HG03045 (cell line): Measurements from ENCODE around the gene ZNF761.
"Not testable (repeated sequence)": the region's sequence is repeated elsewhere in the genome, so short reads cannot be mapped to it uniquely, and the experiment has no call there.

Source experiments
- ATAC-seq: cut with Tn5 transposase; IDR thresholded peaks from one replicate; pipeline ENCODE4 v1.9.1; 2021; ENCODE audit warnings: mild to moderate bottlenecking, moderate library complexity; ENCODE audit not compliant: unreplicated experiment

Gene ZNF761

DNA sequence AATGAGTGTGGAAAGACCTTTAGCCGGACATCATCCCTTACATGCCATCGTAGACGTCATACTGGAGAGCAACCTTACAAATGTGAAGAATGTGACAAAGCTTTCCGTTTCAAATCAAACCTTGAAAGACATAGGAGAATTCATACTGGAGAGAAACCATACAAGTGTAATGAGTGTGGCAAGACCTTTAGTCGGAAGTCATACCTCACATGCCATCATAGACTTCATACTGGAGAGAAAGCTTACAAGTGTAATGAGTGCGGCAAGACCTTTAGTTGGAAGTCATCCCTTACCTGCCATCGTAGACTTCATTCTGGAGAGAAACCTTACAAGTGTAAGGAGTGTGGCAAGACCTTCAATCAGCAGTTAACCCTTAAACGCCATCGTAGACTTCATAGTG is 24.0 kb downstream of the ZNF761 start:
- no peak for ATAC-seq

GRCh38 chr19:53460131-53460721 is 28.4 kb downstream of the ZNF761 start:
- not testable (repeated sequence) for ATAC-seq

DNA sequence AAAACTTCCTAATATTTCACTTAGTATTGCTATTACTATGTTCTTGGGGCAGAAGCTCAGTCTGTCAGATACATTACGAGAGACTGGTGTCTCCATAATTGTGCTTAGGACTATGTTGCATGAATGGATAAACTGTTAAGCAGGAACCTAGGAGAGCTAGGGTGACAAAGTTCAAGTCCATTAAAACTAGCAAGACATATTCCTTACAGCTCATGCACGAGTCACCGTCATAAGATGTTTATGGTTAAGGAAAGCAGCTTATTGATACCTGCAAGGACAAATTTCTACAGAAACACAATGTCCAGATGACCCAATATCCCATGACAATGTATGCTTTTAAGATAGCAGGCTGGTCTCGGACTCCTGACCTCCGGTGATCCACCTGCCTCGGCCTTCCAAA is 30.1 kb downstream of the ZNF761 start:
- ATAC-seq = no peak

- no peak for ATAC-seq
Observed at GRCh38 chr19:53462861-53463260, 31.1 kb downstream of the ZNF761 start.

DNA sequence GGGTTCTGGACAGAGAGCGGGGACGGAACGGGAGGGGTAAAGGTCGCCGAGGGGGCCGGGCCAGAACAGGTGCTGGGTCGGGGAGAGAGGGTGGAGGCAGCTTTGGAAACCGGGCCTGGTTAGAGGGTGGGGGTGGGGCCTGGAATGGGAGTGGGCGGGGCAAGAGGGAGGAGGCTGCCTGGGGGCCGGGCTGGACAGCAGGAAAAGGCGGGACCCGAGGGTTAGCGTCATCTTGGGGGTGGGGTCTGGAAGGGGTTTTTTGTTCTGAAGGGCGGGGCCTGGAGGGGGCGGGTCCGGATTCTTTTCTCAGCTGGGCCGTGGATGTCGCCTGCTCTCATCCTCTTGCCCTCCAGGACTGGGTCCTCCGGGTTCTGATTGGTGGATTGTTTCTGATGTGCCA is 31.5 kb downstream of the ZNF761 start:
- ATAC-seq = no peak

DNA sequence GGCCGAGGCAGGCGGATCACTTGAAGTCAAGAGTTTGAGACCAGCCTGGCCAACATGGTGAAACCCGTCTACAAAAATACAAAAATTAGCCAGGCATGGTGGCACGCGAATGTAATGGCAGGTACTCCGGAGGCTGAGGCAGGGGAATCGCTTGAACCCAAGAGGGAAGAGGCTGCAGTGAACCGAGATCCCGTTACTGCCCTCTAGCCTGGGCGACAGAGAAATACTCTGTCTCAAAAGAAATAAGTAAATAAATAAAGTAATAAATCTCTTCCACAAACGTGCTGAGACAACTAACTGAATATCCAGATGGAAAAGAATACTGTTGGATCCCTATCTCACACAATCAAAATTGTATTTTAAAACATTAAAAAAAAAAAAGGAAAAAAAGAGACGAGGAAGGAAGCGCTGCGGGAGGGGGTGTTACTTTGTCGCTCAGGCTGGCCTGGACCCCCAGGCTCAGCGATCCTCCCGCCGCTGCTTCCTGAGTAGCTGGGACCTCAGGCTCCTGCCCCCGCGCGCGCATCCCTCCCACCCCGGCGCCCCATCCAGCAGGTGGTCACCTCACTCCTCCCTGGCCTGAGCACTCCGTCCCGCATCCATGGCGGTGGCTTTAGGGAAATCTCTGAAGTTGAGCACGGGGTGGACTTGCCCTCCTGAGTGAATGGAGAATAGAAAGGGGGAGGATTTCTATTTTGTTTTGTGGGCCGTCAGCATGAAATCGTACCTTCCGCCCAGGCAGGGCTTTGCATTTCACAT is 35.1 kb downstream of the ZNF761 start:
- ATAC-seq = peak; percentile 9

DNA sequence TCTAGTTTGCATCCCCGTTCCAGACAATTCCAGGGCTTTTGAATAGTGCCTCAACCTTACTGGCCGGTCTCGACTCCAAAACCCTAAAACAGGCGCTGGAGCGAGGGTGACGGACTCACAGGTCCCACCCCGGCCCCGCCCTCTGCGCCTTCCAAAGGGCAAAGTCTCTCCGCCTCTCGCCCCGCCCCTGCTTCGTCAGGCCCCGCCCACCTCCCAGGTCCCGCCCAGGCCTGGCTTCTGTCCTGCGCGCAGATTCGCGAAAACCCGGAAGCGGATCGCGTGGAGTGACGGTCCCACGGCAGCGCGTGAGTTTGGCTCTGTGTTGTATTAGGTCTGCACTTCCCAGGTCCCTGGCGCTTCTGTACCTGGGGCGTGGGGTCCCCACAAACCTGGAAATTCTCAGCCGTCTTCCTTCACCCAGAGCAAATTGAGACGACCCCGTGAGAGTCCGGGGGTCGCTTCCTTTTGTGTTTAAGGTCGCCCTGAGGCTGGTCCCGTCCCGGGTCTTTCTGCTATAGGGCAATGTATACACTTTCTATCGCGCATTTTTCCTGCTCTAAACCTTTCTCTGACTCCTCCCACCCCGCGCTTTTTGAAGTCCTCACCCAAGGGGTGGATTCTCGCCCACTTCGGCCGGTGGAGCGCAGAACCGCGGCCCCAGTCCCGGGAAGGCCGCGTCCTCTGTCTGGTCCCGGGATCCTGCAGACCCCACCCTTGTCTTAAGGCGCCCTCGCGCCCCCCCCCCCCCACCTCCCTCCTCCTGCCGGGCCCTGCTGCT is 35.9 kb downstream of the ZNF761 start, which contains the start of gene ZNF813:
ZNF813 (plus strand) TSS at position 249 of the 778 bp plus-strand sequence. CDS start 16,090 bp downstream, outside the sequence.
- peak; percentile 83 for ATAC-seq

DNA sequence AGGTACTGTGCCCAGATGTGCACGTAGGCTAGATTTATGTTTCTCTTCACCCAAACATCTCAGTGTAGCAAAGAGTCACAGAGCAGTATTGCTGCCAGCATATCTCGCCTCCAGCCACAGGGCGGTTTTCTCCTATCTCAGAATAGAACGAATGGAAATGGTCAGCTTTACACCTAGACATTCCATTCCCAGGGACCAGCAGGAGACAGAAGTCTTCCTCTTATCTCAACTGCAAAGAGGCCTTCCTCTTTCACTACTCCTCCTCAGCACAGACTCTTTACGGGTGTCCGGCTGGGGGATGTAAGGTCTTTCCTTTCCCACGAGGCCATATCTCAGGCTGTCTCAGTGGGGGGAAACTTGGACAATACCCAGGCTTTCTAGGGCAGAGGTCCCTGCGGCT is 36.8 kb downstream of the ZNF761 start:
- ATAC-seq = not testable (repeated sequence)

GRCh38 chr19:53471916-53472315 is 40.1 kb downstream of the ZNF761 start:
- no peak for ATAC-seq

DNA sequence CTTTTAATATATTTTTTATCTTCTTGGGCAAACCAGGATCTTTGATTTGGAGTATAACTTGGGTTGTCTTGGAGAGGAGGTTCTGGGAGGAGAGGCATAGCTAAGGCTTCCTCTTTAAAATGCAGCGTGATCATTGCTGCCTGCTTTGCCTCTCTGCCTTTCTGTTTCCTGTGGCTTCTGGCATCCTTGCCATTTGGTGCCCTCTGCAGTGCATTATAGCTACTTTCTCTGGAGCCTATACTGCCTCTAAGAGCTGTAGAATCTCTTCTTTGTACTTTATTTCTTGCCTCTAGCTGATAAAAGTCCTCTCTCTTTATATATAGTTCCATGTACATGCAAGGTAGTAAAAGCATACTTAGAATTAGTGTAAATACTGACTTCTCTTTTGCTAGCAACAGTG is 43.0 kb downstream of the ZNF761 start:
- not testable (repeated sequence) for ATAC-seq

DNA sequence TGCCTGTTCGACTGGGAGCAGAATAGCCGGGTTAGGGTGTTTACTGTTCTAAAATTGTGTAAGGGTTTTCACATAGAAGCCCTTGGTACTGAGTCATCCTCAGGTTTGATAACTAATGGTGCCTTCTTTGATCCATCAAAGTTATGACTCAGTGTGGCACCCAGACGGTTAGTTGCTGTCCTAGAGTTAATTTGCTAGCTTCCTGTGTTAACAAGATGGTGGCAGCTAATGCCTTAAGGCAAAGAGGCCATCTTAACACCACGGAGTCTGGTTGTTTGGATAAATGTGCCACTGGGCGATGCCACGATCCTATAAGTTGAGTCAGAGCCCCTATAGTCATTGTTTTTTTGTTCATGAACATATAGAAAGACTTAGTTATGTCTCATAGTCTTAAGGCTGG is 43.7 kb downstream of the ZNF761 start:
- not testable (repeated sequence) for ATAC-seq

- not testable (repeated sequence) for ATAC-seq
Observed at GRCh38 chr19:53483751-53484150, 52.0 kb downstream of the ZNF761 start.

GRCh38 chr19:53485046-53486004 is 53.5 kb downstream of the ZNF761 start:
- no peak for ATAC-seq

DNA sequence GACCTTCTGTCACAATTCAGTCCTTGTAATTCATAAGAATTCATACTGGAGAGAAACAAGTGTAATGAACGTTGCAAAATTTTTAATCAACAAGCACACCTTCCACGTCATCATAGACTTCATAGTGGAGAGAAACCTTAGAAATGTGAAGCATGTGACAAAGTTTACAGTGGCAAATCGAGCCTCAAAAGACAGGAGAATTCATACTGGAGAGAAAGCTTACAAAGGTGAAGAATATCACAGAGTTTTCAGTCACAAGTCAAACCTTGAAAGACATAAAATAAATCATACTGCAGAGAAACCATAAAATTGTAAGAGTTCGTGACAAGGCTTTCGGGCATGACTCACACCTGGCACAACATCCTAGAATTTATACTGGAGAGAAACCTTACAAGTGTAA is 60.4 kb downstream of the ZNF761 start:
- ATAC-seq = no peak

- not testable (repeated sequence) for ATAC-seq
Observed at GRCh38 chr19:53497311-53498023, 65.7 kb downstream of the ZNF761 start.

DNA sequence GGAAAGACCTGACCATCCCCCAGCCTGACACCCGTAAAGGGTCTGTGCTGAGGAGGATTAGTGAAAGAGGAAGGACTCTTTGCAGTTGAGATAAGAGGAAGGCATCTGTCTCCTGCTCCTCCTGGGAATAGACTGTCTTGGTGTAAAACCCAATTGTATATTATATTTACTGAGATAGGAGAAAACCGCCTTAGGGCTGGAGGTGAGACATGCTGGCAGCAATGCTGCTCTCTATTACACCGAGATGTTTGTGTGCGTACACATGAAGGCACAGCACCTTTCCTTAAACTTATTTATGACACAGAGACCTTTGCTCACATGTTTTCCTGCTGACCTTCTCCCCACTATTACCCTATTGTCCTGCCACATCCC is 66.2 kb downstream of the ZNF761 start:
- ATAC-seq = not testable (repeated sequence)

DNA sequence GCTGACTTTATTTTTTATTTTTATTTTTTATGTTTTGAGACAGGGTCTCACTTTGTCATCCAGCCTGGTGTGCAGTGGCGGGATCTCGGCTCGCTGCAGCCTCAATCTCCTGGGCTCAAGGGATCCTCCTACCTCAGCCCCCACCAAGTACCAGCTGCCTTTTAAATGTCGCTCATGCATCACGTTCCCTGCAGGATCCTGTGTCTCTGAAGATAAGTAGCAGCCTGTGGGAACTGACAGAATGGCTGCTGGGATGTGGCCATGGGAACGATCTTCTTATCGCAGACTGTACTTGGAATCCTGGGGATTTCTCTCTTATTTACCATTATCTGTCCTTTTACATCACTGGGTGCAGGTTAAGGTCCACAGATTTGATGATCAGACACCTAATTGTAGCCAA is 71.4 kb downstream of the ZNF761 start:
- not testable (repeated sequence) for ATAC-seq

- ATAC-seq = not testable (repeated sequence)
Observed at GRCh38 chr19:53503671-53504364, 72.0 kb downstream of the ZNF761 start.

- not testable (repeated sequence) for ATAC-seq
Observed at GRCh38 chr19:53504365-53504703, 72.5 kb downstream of the ZNF761 start.
